HepG2 (cell line): ENCODE results near the gene BANP. TPM values are rescaled to one million over a fixed set of nuclear protein-coding genes. Genes with fewer than 3 reads are reported as not detected.
A peak's percentile ranks its signal among the peaks of the same experiment; 100 is the strongest.

Source experiments
- ATAC-seq: fragments of 200-7000 bp; cut with Tn5 transposase; 3 replicates; pipeline ENCODE4 v1.9.1; 2020; ENCODE audit warnings: mild to moderate bottlenecking, moderate library complexity
- BruUV-seq: library from RNA; stranded (reverse); fragments of 400-500 nt; replicated peaks from 2 replicates; lab custom pipeline; 2021; lab: Mats Ljungman, UMichigan
- CTCF ChIA-PET: fragments of 300-600 bp; formaldehyde crosslinking; extraction: SDS; loops from one replicate; lab custom pipeline; 2021; ENCODE audit warnings: low total read pairs, inconsistent platforms, low intra/inter-chr PET ratio; lab: Yijun Ruan, JAX
- POLR2A ChIA-PET: fragments of 350-600 bp; sonication (Branson Sonifier 250); formaldehyde crosslinking; loops from one replicate; lab custom pipeline; 2020; ENCODE audit warnings: antibody characterized with exemption, inconsistent platforms; lab: Yijun Ruan, JAX
- DNase-seq: peaks from one replicate; pipeline ENCODE4 v3.0.0-alpha.2; 2015; ENCODE audit warnings: low spot score
- FAIRE-seq: peaks from 3 replicates; lab custom pipeline; 2011; peaks lifted over from hg19 to GRCh38; lab: Jason Lieb, UNC
- H2AFZ ChIP-seq: one replicate; pipeline ENCODE4 v1.6.1; 2011; ENCODE audit warnings: low read length, inconsistent platforms
- H3K27ac ChIP-seq: fragments of 300-600 bp; 3 replicates; pipeline ENCODE4 v1.8.0; 2011; ENCODE audit warnings: mixed run types, mild to moderate bottlenecking, mixed read lengths, low read length, inconsistent platforms; ENCODE audit not compliant: insufficient read depth; ENCODE audit errors: extremely low read length
- H3K27me3 ChIP-seq, 2 experiments: fragments of 200-600 bp in 1 of 2; 2 replicates in 1 of 2; 3 replicates in 1 of 2; pipeline versions ENCODE4 v1.6.0 to v1.8.0; 2011; ENCODE audit warnings: low read length in 2 of 2, mild to moderate bottlenecking in 2 of 2, moderate library complexity in 2 of 2, inconsistent platforms in 1 of 2; ENCODE audit not compliant: insufficient read depth in 2 of 2, control insufficient read depth in 1 of 2
- H3K36me3 ChIP-seq, 2 experiments: fragments of 200-600 bp in 1 of 2; replicated peaks in 1 of 2; 2 replicates in 1 of 2; 3 replicates in 1 of 2; pipeline versions ENCODE4 v1.5.1 to v1.8.0; 2011; ENCODE audit warnings: low read length in 2 of 2, inconsistent platforms in 1 of 2; ENCODE audit not compliant: insufficient read depth in 2 of 2, control insufficient read depth in 1 of 2
- H3K4me1 ChIP-seq: 2 replicates; pipeline ENCODE4 v1.5.1; 2012; ENCODE audit warnings: low read length, inconsistent platforms; ENCODE audit not compliant: insufficient read depth
- H3K4me2 ChIP-seq: 2 replicates; pipeline ENCODE4 v1.6.0; 2011; ENCODE audit warnings: low read depth, low read length, inconsistent platforms
- H3K4me3 ChIP-seq, 3 experiments: fragments of 200-600 bp in 1 of 3; sonication (generic), shearing (Covaris generic) in 1 of 3; replicated peaks in 1 of 3; 2 replicates each; pipeline ENCODE4 v1.5.1; 2011 to 2016; ENCODE audit warnings: low read length in 3 of 3, inconsistent platforms in 2 of 3, low read depth in 2 of 3, mild to moderate bottlenecking in 2 of 3, control low read depth in 1 of 3, mixed read lengths in 1 of 3; ENCODE audit not compliant: insufficient read depth in 1 of 3
- H3K79me2 ChIP-seq: one replicate; pipeline ENCODE4 v1.6.1; 2011; ENCODE audit warnings: low read length, inconsistent platforms; ENCODE audit not compliant: insufficient read depth
- H3K9ac ChIP-seq: 2 replicates; pipeline ENCODE4 v1.6.0; 2011; ENCODE audit warnings: mild to moderate bottlenecking, low read depth, low read length, inconsistent platforms; ENCODE audit not compliant: insufficient read depth
- H3K9me3 ChIP-seq: 2 replicates; pipeline ENCODE4 v1.5.1; 2012; ENCODE audit warnings: mild to moderate bottlenecking, low read length
- H4K20me1 ChIP-seq: 2 replicates; pipeline ENCODE4 v1.6.0; 2011; ENCODE audit warnings: inconsistent platforms, mild to moderate bottlenecking, low read length, moderate library complexity; ENCODE audit not compliant: insufficient read depth
- BORCS8-MEF2B ChIP-seq: sonication (generic); formaldehyde crosslinking; IDR thresholded peaks from 2 replicates; pipeline ENCODE4 v1.8.0; 2022; ENCODE audit warnings: mild to moderate bottlenecking, missing genetic modification reagents
- CEBPG ChIP-seq: IDR thresholded peaks from 2 replicates; pipeline ENCODE4 v1.6.1; 2016
- KAT8 ChIP-seq: IDR thresholded peaks from 2 replicates; pipeline ENCODE4 v1.6.1; 2016; ENCODE audit warnings: missing genetic modification reagents, missing compliant biosample characterization
- NFE2L1 ChIP-seq: sonication (generic); formaldehyde crosslinking; IDR thresholded peaks from 2 replicates; pipeline ENCODE4 v1.4.0; 2020; ENCODE audit warnings: missing genetic modification reagents, mild to moderate bottlenecking, borderline replicate concordance
- NFKB2 ChIP-seq: sonication (generic); formaldehyde crosslinking; IDR thresholded peaks from 2 replicates; pipeline ENCODE4 v1.4.0; 2020; ENCODE audit warnings: missing genetic modification reagents, borderline replicate concordance
- POGZ ChIP-seq: sonication (generic); formaldehyde crosslinking; IDR thresholded peaks from 2 replicates; pipeline ENCODE4 v1.4.0; 2020; ENCODE audit warnings: mild to moderate bottlenecking, missing genetic modification reagents
- SALL1 ChIP-seq: sonication (generic); formaldehyde crosslinking; IDR thresholded peaks from 2 replicates; pipeline ENCODE4 v1.8.0; 2022; ENCODE audit warnings: mild to moderate bottlenecking, missing genetic modification reagents
- TBX3 ChIP-seq: fragments of 450-650 bp; IDR thresholded peaks from 2 replicates; pipeline ENCODE4 v1.6.1; 2017; ENCODE audit warnings: antibody characterized with exemption, mild to moderate bottlenecking, inconsistent platforms, borderline replicate concordance
- YEATS2 ChIP-seq: sonication (generic); formaldehyde crosslinking; IDR thresholded peaks from 2 replicates; pipeline ENCODE4 v1.4.0; 2020; ENCODE audit warnings: missing genetic modification reagents, borderline replicate concordance
- ZFP36L2 ChIP-seq: sonication (generic); formaldehyde crosslinking; IDR thresholded peaks from 2 replicates; pipeline ENCODE4 v1.4.0; 2020; ENCODE audit warnings: missing genetic modification reagents
- ZNF256 ChIP-seq: sonication (generic); formaldehyde crosslinking; conservative IDR thresholded peaks from 2 replicates; pipeline ENCODE4 v1.4.0; 2020; ENCODE audit warnings: missing genetic modification reagents
- ZNF674 ChIP-seq: sonication (generic); formaldehyde crosslinking; IDR thresholded peaks from 2 replicates; pipeline ENCODE4 v1.5.0; 2020; ENCODE audit warnings: low read depth, mild to moderate bottlenecking, missing genetic modification reagents
- ZNF768 ChIP-seq: sonication (generic); formaldehyde crosslinking; IDR thresholded peaks from 2 replicates; pipeline ENCODE4 v1.4.0; 2020; ENCODE audit warnings: missing genetic modification reagents
- WGBS: methylation state at CpG from one replicate; pipeline ENCODE4 v1.1.6; 2017; ENCODE audit warnings: low lambda C conversion rate; 5-methylcytosine and 5-hydroxymethylcytosine counted together
- in situ Hi-C: cut with HindIII; loops from 2 replicates; pipeline ENCODE4 v1.10.0; 2017; ENCODE audit warnings: low pct_unique_long_range_greater_than_20kb; ENCODE audit not compliant: extremely low pct_ligation_motif_present
- intact Hi-C: fragments of 100-400 bp; cut with micrococcal nuclease; formaldehyde crosslinking; loops from one replicate; pipeline ENCODE4 v1.10.0; 2022; ENCODE audit not compliant: unreplicated experiment
- polyA plus RNA-seq, 8 experiments: library from polyadenylated mRNA; depleted of rRNA in 3 of 8; stranded (reverse) in 7 of 8; unstranded in 1 of 8; fragments of >200 nt; fragmentation: Illumina TruSeq in 4 of 8; extraction: Trizol in 4 of 8; gene quantifications; 2 replicates each; pipeline versions ENCODE4 v1.2.1 to v1.2.3, GENCODE V29; 2011 to 2016; ENCODE audit warnings: low read depth in 4 of 8, missing spikeins in 1 of 8, mixed read lengths in 1 of 8; ENCODE audit not compliant: insufficient read depth in 1 of 8
- total RNA-seq, 5 experiments: library from RNA; depleted of rRNA; stranded (reverse); fragments of >200 nt; fragmentation: Illumina TruSeq; extraction: Trizol; gene quantifications; 2 replicates each; pipeline ENCODE4 v1.2.3, GENCODE V29; 2016; ENCODE audit warnings: low read depth in 1 of 5
- TF ChIP-seq, protein P1 (sequence below): sonication (generic); formaldehyde crosslinking; IDR thresholded peaks from 2 replicates; pipeline ENCODE4 v1.8.0; 2022; ENCODE audit warnings: missing genetic modification reagents, mild to moderate bottlenecking, borderline replicate concordance
- TF ChIP-seq, protein P2 (sequence below): sonication (generic); formaldehyde crosslinking; IDR thresholded peaks from 2 replicates; pipeline ENCODE4 v1.5.1; 2020; ENCODE audit warnings: missing genetic modification reagents, mild to moderate bottlenecking, borderline replicate concordance
- TF ChIP-seq, protein P3 (sequence below): sonication (generic); formaldehyde crosslinking; IDR thresholded peaks from 2 replicates; pipeline ENCODE4 v1.5.0; 2020; ENCODE audit warnings: mild to moderate bottlenecking, missing genetic modification reagents
- TF ChIP-seq, protein P4 (sequence below): sonication (generic); formaldehyde crosslinking; IDR thresholded peaks from 2 replicates; pipeline ENCODE4 v1.8.0; 2023; ENCODE audit warnings: mild to moderate bottlenecking, missing genetic modification reagents

Gene BANP
- total and polyA plus RNA-seq, 2 of the 13 experiments (the other 11 are each of a cell fraction or from before 2014, with no cell fraction given), result 20.2 to 23.8 TPM

DNA sequence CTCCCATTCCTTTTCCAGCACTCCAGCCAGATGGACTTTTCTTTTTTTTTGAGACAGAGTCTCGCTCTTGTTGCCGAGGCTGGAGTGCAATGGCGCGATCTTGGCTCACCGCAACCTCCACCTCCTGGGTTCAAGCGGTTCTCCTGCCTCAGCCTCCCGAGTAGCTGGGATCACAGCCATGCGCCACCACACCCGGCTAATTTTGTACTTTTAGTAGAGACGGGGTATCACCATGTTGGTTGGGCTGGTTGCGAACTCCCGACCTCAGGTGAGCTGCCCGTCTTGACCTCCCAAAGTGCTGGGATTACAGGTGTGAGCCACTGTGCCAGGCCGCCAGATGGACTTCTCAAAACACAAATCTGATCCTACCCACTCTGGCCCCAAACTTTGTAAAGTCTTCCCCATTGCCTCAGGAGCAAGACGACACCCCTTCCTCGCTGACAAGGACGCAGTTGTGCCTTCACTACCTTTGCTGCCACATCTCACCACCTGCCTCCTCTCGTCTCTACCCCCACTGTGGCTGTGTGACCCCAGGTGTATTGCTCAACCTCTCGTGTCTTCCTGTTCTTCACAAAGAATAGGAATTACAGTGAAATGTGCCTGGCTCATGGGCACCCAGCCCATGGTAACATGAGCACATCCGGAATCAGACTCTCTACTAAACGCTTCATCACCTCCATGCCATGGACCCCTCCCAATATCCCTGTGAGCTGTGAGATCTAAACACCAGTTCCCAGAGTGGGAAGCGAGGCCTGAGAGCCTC is 3.7 kb upstream of the BANP start:
- BruUV-seq, result no TSS peak
- Histone ChIP-seq H3K4me1 (peaks cover 71% of the 10 kb centered on the region), H4K20me1 (0 out of 2 replicates have a peak, but pooled peaks cover 5% of the 10 kb centered on the region), H3K79me2 (peaks cover 9% of the 10 kb centered on the region), H3K27ac (peak overlapping the region; percentile 84), H3K4me3 (peak overlapping the region; percentile 51 to 66 (median 65); a peak in 5 of 6 replicates), H2AFZ (peak overlapping the region; percentile 42), H3K9me3 (no peaks in the 10 kb centered on the region), H3K4me2 (peak overlapping the region; percentile 94), H3K9ac (peak overlapping the region; percentile 86), H3K36me3 (no peaks in the 10 kb centered on the region), H3K27me3 (no peaks in the 10 kb centered on the region)
- in situ Hi-C loops, result no loop called here
- POLR2A ChIA-PET, result interaction anchor here (2.2 to 6.0 kb wide), 2 partner anchors 8 to 13 kb away, joined by 13 to 110 read pairs; partner anchors contain the start of gene CA5A
- WGBS, result 92% methylated on average over 22 of the region's 22 CpGs
- intact Hi-C loops, result loop anchor here (1.0 kb wide), 1 partner anchor 11 kb away; the partner anchor contains the start of gene CA5A
- DNase-seq (no peak), FAIRE-seq (no peak), ATAC-seq (no peak)
- CTCF ChIA-PET, result no interaction called here
- TF ChIP-seq ZFP36L2 (CRISPR knock-in tag) (no peak), TBX3 (no peak), BORCS8-MEF2B (CRISPR knock-in tag) (no peak), SALL1 (0 out of 2 replicates have a peak, but pooled peaks have one; percentile 4), NFKB2 (CRISPR knock-in tag) (0 out of 2 replicates have a peak, but pooled peaks have one; percentile 1), ZNF674 (CRISPR knock-in tag) (no peak), YEATS2 (CRISPR knock-in tag) (no peak), NFE2L1 (CRISPR knock-in tag) (0 out of 2 replicates have a peak, but pooled peaks have one; percentile 13), ZNF768 (peak; percentile 88), ZNF256 (CRISPR knock-in tag) (no peak), KAT8 (CRISPR knock-in tag) (no peak), CEBPG (CRISPR knock-in tag) (peak; percentile 62), POGZ (CRISPR knock-in tag) (no peak)
- TF ChIP-seq, protein P1, sequence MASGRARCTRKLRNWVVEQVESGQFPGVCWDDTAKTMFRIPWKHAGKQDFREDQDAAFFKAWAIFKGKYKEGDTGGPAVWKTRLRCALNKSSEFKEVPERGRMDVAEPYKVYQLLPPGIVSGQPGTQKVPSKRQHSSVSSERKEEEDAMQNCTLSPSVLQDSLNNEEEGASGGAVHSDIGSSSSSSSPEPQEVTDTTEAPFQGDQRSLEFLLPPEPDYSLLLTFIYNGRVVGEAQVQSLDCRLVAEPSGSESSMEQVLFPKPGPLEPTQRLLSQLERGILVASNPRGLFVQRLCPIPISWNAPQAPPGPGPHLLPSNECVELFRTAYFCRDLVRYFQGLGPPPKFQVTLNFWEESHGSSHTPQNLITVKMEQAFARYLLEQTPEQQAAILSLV (CRISPR knock-in tag), result peak; percentile 63; the same call in 1 of the 2 replicates
- TF ChIP-seq, protein P2, sequence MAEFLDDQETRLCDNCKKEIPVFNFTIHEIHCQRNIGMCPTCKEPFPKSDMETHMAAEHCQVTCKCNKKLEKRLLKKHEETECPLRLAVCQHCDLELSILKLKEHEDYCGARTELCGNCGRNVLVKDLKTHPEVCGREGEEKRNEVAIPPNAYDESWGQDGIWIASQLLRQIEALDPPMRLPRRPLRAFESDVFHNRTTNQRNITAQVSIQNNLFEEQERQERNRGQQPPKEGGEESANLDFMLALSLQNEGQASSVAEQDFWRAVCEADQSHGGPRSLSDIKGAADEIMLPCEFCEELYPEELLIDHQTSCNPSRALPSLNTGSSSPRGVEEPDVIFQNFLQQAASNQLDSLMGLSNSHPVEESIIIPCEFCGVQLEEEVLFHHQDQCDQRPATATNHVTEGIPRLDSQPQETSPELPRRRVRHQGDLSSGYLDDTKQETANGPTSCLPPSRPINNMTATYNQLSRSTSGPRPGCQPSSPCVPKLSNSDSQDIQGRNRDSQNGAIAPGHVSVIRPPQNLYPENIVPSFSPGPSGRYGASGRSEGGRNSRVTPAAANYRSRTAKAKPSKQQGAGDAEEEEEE, result 0 out of 2 replicates have a peak, but pooled peaks have one; percentile 30
- TF ChIP-seq, protein P3, sequence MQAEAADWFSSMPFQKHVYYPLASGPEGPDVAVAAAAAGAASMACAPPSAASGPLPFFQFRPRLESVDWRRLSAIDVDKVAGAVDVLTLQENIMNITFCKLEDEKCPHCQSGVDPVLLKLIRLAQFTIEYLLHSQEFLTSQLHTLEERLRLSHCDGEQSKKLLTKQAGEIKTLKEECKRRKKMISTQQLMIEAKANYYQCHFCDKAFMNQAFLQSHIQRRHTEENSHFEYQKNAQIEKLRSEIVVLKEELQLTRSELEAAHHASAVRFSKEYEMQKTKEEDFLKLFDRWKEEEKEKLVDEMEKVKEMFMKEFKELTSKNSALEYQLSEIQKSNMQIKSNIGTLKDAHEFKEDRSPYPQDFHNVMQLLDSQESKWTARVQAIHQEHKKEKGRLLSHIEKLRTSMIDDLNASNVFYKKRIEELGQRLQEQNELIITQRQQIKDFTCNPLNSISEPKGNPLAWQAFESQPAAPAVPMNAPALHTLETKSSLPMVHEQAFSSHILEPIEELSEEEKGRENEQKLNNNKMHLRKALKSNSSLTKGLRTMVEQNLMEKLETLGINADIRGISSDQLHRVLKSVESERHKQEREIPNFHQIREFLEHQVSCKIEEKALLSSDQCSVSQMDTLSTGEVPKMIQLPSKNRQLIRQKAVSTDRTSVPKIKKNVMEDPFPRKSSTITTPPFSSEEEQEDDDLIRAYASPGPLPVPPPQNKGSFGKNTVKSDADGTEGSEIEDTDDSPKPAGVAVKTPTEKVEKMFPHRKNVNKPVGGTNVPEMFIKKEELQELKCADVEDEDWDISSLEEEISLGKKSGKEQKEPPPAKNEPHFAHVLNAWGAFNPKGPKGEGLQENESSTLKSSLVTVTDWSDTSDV (CRISPR knock-in tag), result no peak
- TF ChIP-seq, protein P4, sequence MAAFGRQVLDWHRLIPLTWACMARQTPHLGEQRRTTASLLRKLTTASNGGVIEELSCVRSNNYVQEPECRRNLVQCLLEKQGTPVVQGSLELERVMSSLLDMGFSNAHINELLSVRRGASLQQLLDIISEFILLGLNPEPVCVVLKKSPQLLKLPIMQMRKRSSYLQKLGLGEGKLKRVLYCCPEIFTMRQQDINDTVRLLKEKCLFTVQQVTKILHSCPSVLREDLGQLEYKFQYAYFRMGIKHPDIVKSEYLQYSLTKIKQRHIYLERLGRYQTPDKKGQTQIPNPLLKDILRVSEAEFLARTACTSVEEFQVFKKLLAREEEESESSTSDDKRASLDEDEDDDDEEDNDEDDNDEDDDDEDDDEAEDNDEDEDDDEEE (CRISPR knock-in tag), result no peak
